T-cell (primary cell): ENCODE data around the gene LRP1. TPM values are rescaled to one million over a fixed set of nuclear protein-coding genes. Genes with fewer than 3 reads are reported as not detected.

Experiments
- ATAC-seq, 4 experiments: fragments of 200-7000 bp in 3 of 4; fragments of 150-1000 bp in 1 of 4; cut with Tn5 transposase; replicated peaks in 1 of 4; 1 replicate in 3 of 4; 2 replicates in 1 of 4; pipeline ENCODE4 v1.10.0; 2021; ENCODE audit warnings: moderate library complexity in 3 of 4, mild to moderate bottlenecking in 2 of 4, moderate number of reproducible peaks in 1 of 4
- CTCF ChIA-PET, 2 donors: fragments of 300-600 bp; sonication (Branson Sonifier 250); formaldehyde crosslinking; loops; one replicate each; lab custom pipeline; 2022; ENCODE audit warnings: antibody characterized with exemption in 2 of 2; lab: Charles Lee
- POLR2A ChIA-PET, 2 donors: fragments of 300-600 bp; sonication (Branson Sonifier 250); formaldehyde crosslinking; loops; one replicate each; lab custom pipeline; 2022; ENCODE audit warnings: antibody characterized with exemption in 2 of 2; lab: Charles Lee
- DNase-seq, 35 experiments: peaks; one replicate each; pipeline versions ENCODE4 v3.0.0 to v3.0.0-alpha.2; 2013 to 2023
- H3K27ac ChIP-seq: one replicate; pipeline ENCODE4 v1.5.1; 2013; ENCODE audit warnings: low read length
- H3K27me3 ChIP-seq, 2 experiments: replicated peaks in 1 of 2; 1 replicate in 1 of 2; 2 replicates in 1 of 2; pipeline versions ENCODE4 v1.6.1 to v1.7.0; 2013; ENCODE audit warnings: low read length in 1 of 2, mixed read lengths in 1 of 2; ENCODE audit not compliant: control insufficient read depth in 2 of 2, insufficient read depth in 2 of 2; ENCODE audit errors: extremely low read depth in 1 of 2
- H3K36me3 ChIP-seq, 2 donors: 1 replicate in 1 of 2; 2 replicates in 1 of 2; pipeline versions ENCODE4 v1.6.1 to v1.7.0; 2013; ENCODE audit warnings: low read length in 1 of 2; ENCODE audit not compliant: control insufficient read depth in 2 of 2, insufficient read depth in 1 of 2; ENCODE audit errors: extremely low read depth in 1 of 2
- H3K4me1 ChIP-seq, 2 experiments: 1 replicate in 1 of 2; 2 replicates in 1 of 2; pipeline versions ENCODE4 v1.6.1 to v1.7.0; 2013; ENCODE audit warnings: low read length in 2 of 2, mixed read lengths in 1 of 2; ENCODE audit not compliant: insufficient read depth in 2 of 2, control insufficient read depth in 1 of 2; ENCODE audit errors: extremely low read depth in 1 of 2
- H3K4me3 ChIP-seq, 2 donors: 1 replicate in 1 of 2; 2 replicates in 1 of 2; pipeline versions ENCODE4 v1.5.1 to v1.7.0; 2013; ENCODE audit warnings: mild to moderate bottlenecking in 2 of 2, low read length in 1 of 2, moderate library complexity in 1 of 2; ENCODE audit not compliant: control insufficient read depth in 1 of 2; ENCODE audit errors: extremely low read depth in 1 of 2
- H3K9me3 ChIP-seq: 2 replicates; pipeline ENCODE4 v1.7.0; 2013
- H3K27ac Mint-ChIP-seq, 2 donors: one replicate each; pipeline ENCODE4 v1.8.0; 2020 to 2021; ENCODE audit warnings: mild to moderate bottlenecking in 2 of 2, mixed read lengths in 2 of 2
- H3K27me3 Mint-ChIP-seq, 2 donors: one replicate each; pipeline ENCODE4 v1.8.0; 2021 to 2022; ENCODE audit warnings: mixed read lengths in 2 of 2
- H3K36me3 Mint-ChIP-seq: one replicate; pipeline ENCODE4 v1.8.0; 2021; ENCODE audit warnings: mixed read lengths
- H3K4me1 Mint-ChIP-seq, 3 donors: one replicate each; pipeline ENCODE4 v1.8.0; 2020 to 2022; ENCODE audit warnings: mixed read lengths in 3 of 3, mild to moderate bottlenecking in 1 of 3
- H3K4me3 Mint-ChIP-seq, 3 donors: one replicate each; pipeline ENCODE4 v1.8.0; 2020 to 2022; ENCODE audit warnings: mild to moderate bottlenecking in 3 of 3, mixed read lengths in 3 of 3, moderate library complexity in 3 of 3
- H3K9me3 Mint-ChIP-seq, 3 donors: one replicate each; pipeline ENCODE4 v1.8.0; 2020 to 2022; ENCODE audit warnings: mixed read lengths in 3 of 3
- WGBS: methylation state at CpG from one replicate; pipeline ENCODE4 v1.1.5; 2013; ENCODE audit warnings: missing lambda C conversion rate; ENCODE audit not compliant: insufficient coverage; 5-methylcytosine and 5-hydroxymethylcytosine counted together
- total RNA-seq, 35 experiments: library from RNA in 6 of 35; stranded (reverse) in 6 of 35; fragments of 120-200 nt in 1 of 35; gene quantifications; one replicate each; pipeline versions ENCODE4 v1.2.1 to v1.2.4 and lab custom pipeline; 2013 to 2026

Gene LRP1
- total RNA-seq, 5 donors from 2014 or later (not counting 1 experiment from before 2014, with no cell fraction given): 5.9 to 8.1 (median 7.7) TPM

DNA sequence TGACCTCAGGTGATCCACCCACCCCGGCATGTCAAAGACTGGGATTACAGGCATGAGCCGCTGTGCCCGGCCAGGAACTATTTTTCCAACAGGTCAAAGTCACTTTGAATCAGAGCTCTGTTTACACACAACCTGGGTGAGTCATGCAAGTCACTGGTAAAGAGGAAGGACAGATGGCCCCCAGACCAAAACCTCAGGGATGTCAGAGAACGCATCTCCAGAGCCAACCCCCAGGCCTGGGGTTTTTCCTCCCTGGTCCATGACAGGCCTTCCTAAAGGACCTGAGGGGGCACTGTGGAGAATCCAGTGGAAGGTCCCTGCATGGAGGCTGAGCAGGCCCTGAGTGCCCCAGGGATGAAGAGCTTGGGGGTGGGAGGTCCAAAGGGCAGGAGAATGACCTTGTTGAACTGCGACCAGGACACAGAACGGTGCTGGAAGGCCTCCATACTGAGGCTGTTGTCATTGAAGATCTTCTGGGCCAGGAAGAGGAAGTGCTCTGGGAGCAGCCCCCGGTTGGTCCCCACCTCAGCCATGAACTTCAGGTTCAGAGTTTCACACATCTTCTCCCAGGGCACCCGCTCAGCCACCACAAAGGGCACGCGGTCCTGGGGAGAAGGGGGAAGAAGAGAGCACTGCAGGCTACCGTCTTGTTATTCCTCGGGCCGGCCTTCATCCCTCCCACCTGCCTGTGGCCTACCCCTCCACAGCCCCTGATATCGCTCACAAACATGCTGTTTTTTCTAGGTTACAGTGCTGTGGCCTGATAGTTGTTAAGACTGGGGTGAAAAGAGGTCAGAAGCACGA, 26.2 kb upstream of the LRP1 start:
- H3K4me3 Mint-ChIP-seq: peak overlapping the region in 1 of 3 donors; percentile 2
- peaks cover 30 to 82% of the 10 kb centered on the region in 2 donors for H3K36me3 ChIP-seq
- H3K4me1 ChIP-seq: peaks cover 5 to 22% of the 10 kb centered on the region in 2 experiments
- ChIA-PET CTCF (interaction anchor here in 1 of 2 donors (0.5 kb wide), 1 partner anchor 81 kb away, joined by 4 read pairs; no protein-coding TSS in a partner anchor), POLR2A (interaction anchor here in 1 of 2 donors (1.0 kb wide), 1 partner anchor 23 kb away, joined by 3 read pairs; no protein-coding TSS in a partner anchor)
- H3K36me3 Mint-ChIP-seq: peaks cover 52% of the 10 kb centered on the region
- H3K27ac ChIP-seq: peak overlapping the region; percentile 43
- no peaks in the 10 kb centered on the region for H3K27me3 Mint-ChIP-seq
- no peaks in the 10 kb centered on the region for H3K9me3 ChIP-seq
- H3K4me1 Mint-ChIP-seq: peaks cover 34 to 51% (median 50%) of the 10 kb centered on the region in 3 donors
- peak overlapping the region; percentile 79 to 88 for H3K27ac Mint-ChIP-seq
- 72% methylated on average over 4 of the region's 15 CpGs for WGBS
- no peaks in the 10 kb centered on the region for H3K27me3 ChIP-seq
- DNase-seq: peak in 1 of 35 experiments; percentile 19
- H3K4me3 ChIP-seq: no peak overlapping the region
- peak in 3 of 4 experiments; percentile 14 to 32 (median 31) for ATAC-seq
- no peaks in the 10 kb centered on the region for H3K9me3 Mint-ChIP-seq

DNA sequence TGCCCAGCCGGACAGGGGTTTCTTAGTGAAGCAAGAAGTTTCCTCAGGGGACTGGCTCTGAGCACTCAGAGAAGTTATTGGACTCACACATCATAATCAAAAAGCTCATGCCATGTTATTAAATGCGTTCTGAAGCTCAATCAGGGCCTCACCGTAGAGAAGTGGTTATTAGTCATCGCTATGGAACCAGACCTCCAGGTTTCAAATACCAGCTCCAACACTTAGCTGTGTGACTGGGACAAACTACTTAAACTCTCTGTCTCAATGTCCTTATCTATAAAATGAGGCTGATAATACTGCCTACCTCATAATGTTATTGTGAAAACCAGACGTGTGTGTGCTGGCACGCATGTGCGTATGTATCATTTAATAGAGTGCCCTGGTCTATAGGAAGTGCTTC, 24.4 kb upstream of the LRP1 start:
- H3K36me3 ChIP-seq: peaks cover 29 to 81% of the 10 kb centered on the region in 2 donors
- ChIA-PET POLR2A (interaction anchor here in 1 of 2 donors (0.5 kb wide), 1 partner anchor 31 kb away, joined by 4 read pairs; no protein-coding TSS in a partner anchor), CTCF (interaction anchor here in 1 of 2 donors (0.6 kb wide), 1 partner anchor 820 kb away, joined by 3 read pairs; no protein-coding TSS in a partner anchor)
- H3K27ac ChIP-seq: no peak overlapping the region
- Mint-ChIP-seq H3K27ac (peak overlapping the region in 1 of 2 donors; percentile 77), H3K4me1 (peaks cover 52 to 68% (median 64%) of the 10 kb centered on the region in 3 donors), H3K4me3 (no peak overlapping the region), H3K9me3 (no peaks in the 10 kb centered on the region), H3K36me3 (peaks cover 53% of the 10 kb centered on the region), H3K27me3 (no peaks in the 10 kb centered on the region)
- ATAC-seq: no peak
- no peaks in the 10 kb centered on the region for H3K27me3 ChIP-seq
- H3K4me1 ChIP-seq: peaks cover 10 to 38% of the 10 kb centered on the region in 2 experiments
- no CpG with 5 or more reads among the region's 7 CpGs for WGBS
- DNase-seq: no peak
- no peak overlapping the region for H3K4me3 ChIP-seq
- no peaks in the 10 kb centered on the region for H3K9me3 ChIP-seq

DNA sequence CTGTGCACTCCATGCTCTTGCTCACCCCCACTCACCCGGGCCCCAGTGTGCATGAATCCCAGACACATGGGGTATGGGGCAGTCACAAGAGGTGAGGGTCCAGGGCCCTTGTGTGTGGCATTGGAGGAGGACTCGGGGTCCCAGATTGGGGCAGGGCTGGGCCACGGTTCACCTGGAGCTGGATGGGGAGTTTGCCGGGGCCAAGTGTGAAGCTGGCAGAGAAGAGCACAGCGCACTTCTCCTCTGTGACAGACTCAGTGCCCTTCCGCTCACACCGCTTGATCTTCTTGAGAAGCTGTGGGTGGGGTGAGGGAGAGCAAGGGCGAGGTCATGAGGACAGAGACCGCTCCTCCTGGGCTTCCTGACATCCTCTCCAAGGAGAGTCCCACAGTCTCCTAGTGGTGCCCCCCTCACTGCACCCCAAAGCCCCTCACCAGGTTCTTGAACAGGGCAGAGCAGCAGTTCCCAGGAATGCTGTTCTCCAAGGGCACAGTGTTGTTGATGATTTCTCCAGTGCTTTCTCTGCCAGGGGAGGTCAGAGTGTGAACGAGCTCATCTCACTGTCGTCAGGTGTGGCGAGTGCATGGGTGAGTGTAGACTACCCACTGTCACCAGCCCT, 23.9 kb upstream of the LRP1 start:
- 100% methylated on average over 1 of the region's 12 CpGs for WGBS
- H3K4me3 Mint-ChIP-seq: no peak overlapping the region
- no peak for ATAC-seq
- Histone ChIP-seq H3K36me3 (peaks cover 26 to 75% of the 10 kb centered on the region in 2 donors), H3K27me3 (no peaks in the 10 kb centered on the region), H3K9me3 (no peaks in the 10 kb centered on the region), H3K27ac (no peak overlapping the region), H3K4me1 (peaks cover 12 to 42% of the 10 kb centered on the region in 2 experiments), H3K4me3 (no peak overlapping the region)
- H3K9me3 Mint-ChIP-seq: no peaks in the 10 kb centered on the region
- no peak for DNase-seq
- H3K36me3 Mint-ChIP-seq: peaks cover 48% of the 10 kb centered on the region
- POLR2A ChIA-PET: no interaction called here
- H3K27ac Mint-ChIP-seq: peak overlapping the region; percentile 11 to 65
- no peaks in the 10 kb centered on the region for H3K27me3 Mint-ChIP-seq
- CTCF ChIA-PET: interaction anchor here in 1 of 2 donors (0.6 to 1.0 kb wide), 2 partner anchors 10 to 821 kb away, joined by 3 read pairs; no protein-coding TSS in a partner anchor
- peaks cover 54 to 67% (median 62%) of the 10 kb centered on the region in 3 donors for H3K4me1 Mint-ChIP-seq

- no peak for DNase-seq
- peaks cover 59 to 68% (median 62%) of the 10 kb centered on the region in 3 donors for H3K4me1 Mint-ChIP-seq
- WGBS: 88% methylated on average over 3 of the region's 14 CpGs
- no peak for ATAC-seq
- Histone ChIP-seq H3K9me3 (no peaks in the 10 kb centered on the region), H3K4me1 (peaks cover 19 to 50% of the 10 kb centered on the region in 2 experiments), H3K4me3 (no peak overlapping the region), H3K36me3 (peaks cover 26 to 68% of the 10 kb centered on the region in 2 donors), H3K27me3 (no peaks in the 10 kb centered on the region), H3K27ac (no peak overlapping the region)
- H3K27me3 Mint-ChIP-seq: no peaks in the 10 kb centered on the region
- H3K9me3 Mint-ChIP-seq: no peaks in the 10 kb centered on the region
- peak overlapping the region in 1 of 2 donors; percentile 11 for H3K27ac Mint-ChIP-seq
- peaks cover 40% of the 10 kb centered on the region for H3K36me3 Mint-ChIP-seq
- ChIA-PET POLR2A (no interaction called here), CTCF (interaction anchor here in 1 of 2 donors (1.0 kb wide), 1 partner anchor 11 kb away, joined by 3 read pairs; no protein-coding TSS in a partner anchor)
- no peak overlapping the region for H3K4me3 Mint-ChIP-seq
Observed at GRCh38 chr12:57105011-57105753, 23.1 kb upstream of the LRP1 start.

DNA sequence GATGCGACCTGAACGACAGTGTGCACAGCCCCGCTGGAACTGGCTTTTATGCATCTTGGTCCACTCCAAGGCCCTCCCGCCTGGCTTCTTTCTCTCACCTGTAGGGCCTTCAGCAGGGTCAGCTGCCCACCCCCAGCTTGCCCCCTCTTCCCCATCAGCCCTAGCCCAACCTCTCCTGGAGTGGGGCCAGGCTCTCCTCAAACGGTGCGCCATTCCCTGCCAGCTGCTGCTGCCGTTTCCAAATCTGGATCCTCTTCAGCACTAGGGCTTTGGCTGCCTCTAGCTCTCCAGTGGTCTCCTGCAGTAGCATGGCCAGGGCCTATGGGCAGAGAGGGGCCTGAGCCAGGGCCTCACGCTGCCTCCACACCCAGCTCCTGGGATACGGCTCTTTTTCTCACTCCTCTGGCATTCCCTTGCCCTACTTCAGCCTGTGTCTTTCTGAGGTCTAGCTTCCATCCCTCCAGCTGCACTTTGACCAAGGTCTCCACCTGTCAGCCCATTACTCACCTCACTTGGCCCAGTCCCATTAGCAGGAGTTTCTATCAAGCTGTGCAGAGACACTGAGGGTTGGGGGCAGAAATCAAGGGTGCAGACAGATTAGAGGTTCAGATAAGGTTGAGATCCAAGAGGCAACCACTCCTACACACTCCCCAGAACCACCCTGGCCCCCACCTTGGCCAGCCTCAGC, 22.1 kb upstream of the LRP1 start:
- Histone ChIP-seq H3K36me3 (peaks cover 26 to 65% of the 10 kb centered on the region in 2 donors), H3K4me3 (no peak overlapping the region), H3K4me1 (peaks cover 19 to 51% of the 10 kb centered on the region in 2 experiments), H3K27me3 (no peaks in the 10 kb centered on the region), H3K9me3 (no peaks in the 10 kb centered on the region), H3K27ac (no peak overlapping the region)
- ChIA-PET CTCF (no interaction called here), POLR2A (no interaction called here)
- 94% methylated on average over 9 of the region's 9 CpGs for WGBS
- no peak overlapping the region for H3K4me3 Mint-ChIP-seq
- H3K9me3 Mint-ChIP-seq: no peaks in the 10 kb centered on the region
- H3K27ac Mint-ChIP-seq: peak overlapping the region; percentile 65 to 68
- no peak for ATAC-seq
- no peaks in the 10 kb centered on the region for H3K27me3 Mint-ChIP-seq
- DNase-seq: no peak
- peaks cover 38% of the 10 kb centered on the region for H3K36me3 Mint-ChIP-seq
- peaks cover 55 to 64% (median 57%) of the 10 kb centered on the region in 3 donors for H3K4me1 Mint-ChIP-seq
